ENCODE measurements around the gene P2RY2.

Gene P2RY2

GRCh38 chr11:73252577-73253191, 34.6 kb downstream of the P2RY2 start:
- TF ChIP-seq FOXP2 (optimal IDR thresholded peaks at IDR 0.05; ENCODE audit: borderline replicate concordance, extremely low read depth, extremely low read length, insufficient read depth) (no peak), TAF1 (IDR thresholded peaks at IDR 0.05; ENCODE audit: borderline replicate concordance, insufficient read depth, low read length) (no peak), POLR2AphosphoS5 (IDR thresholded peaks at IDR 0.05; ENCODE audit: low read depth, low read length) (no peak), SIN3A (IDR thresholded peaks at IDR 0.05; ENCODE audit: borderline replicate concordance, insufficient read depth, low read length) (no peak), REST (IDR thresholded peaks at IDR 0.05; ENCODE audit: insufficient read depth in 1 of 2, low read depth in 2 of 2, low read length in 2 of 2) (no peak)

GRCh38 chr11:73257342-73258103, 39.4 kb downstream of the P2RY2 start:
- TF ChIP-seq TAF1 (IDR thresholded peaks at IDR 0.05; ENCODE audit: borderline replicate concordance, insufficient read depth, low read length) (no peak), REST (IDR thresholded peaks at IDR 0.05; ENCODE audit: insufficient read depth in 1 of 2, low read depth in 2 of 2, low read length in 2 of 2) (peak in 1 of 2 experiments; percentile 42; a peak in 1 of 4 replicates)

- TF ChIP-seq POLR2AphosphoS5 (IDR thresholded peaks at IDR 0.05; ENCODE audit: low read depth, low read length) (no peak), TAF1 (IDR thresholded peaks at IDR 0.05; ENCODE audit: borderline replicate concordance, insufficient read depth, low read length) (no peak), SIN3A (IDR thresholded peaks at IDR 0.05; ENCODE audit: borderline replicate concordance, insufficient read depth, low read length) (no peak)
These were observed 40.3 kb downstream of the P2RY2 start for GRCh38 chr11:73258104-73259035.

GRCh38 chr11:73259406-73260126, 41.5 kb downstream of the P2RY2 start:
- TF ChIP-seq POLR2AphosphoS5 (IDR thresholded peaks at IDR 0.05; ENCODE audit: low read depth, low read length) (no peak), FOXP2 (optimal IDR thresholded peaks at IDR 0.05; ENCODE audit: borderline replicate concordance, extremely low read depth, extremely low read length, insufficient read depth) (no peak), REST (IDR thresholded peaks at IDR 0.05; ENCODE audit: insufficient read depth in 1 of 2, low read depth in 2 of 2, low read length in 2 of 2) (no peak), SIN3A (IDR thresholded peaks at IDR 0.05; ENCODE audit: borderline replicate concordance, insufficient read depth, low read length) (no peak), TAF1 (IDR thresholded peaks at IDR 0.05; ENCODE audit: borderline replicate concordance, insufficient read depth, low read length) (no peak)

GRCh38 chr11:73260127-73260457, 42.0 kb downstream of the P2RY2 start:
- TF ChIP-seq TAF1 (IDR thresholded peaks at IDR 0.05; ENCODE audit: borderline replicate concordance, insufficient read depth, low read length), result no peak
- TF ChIP-seq FOXP2 (optimal IDR thresholded peaks at IDR 0.05; ENCODE audit: borderline replicate concordance, extremely low read depth, extremely low read length, insufficient read depth), result no peak
- no peak for TF ChIP-seq SIN3A (IDR thresholded peaks at IDR 0.05; ENCODE audit: borderline replicate concordance, insufficient read depth, low read length)
- no peak for TF ChIP-seq REST (IDR thresholded peaks at IDR 0.05; ENCODE audit: insufficient read depth in 1 of 2, low read depth in 2 of 2, low read length in 2 of 2)
- TF ChIP-seq POLR2AphosphoS5 (IDR thresholded peaks at IDR 0.05; ENCODE audit: low read depth, low read length), result no peak
